HL-60 (cell line): ENCODE measurements around the gene NTRK2.

Experiments used
- GABPA ChIP-seq: IDR thresholded peaks from 2 replicates; pipeline ENCODE4 v1.6.1; 2012; ENCODE audit warnings: low read depth
- POLR2AphosphoS5 ChIP-seq: IDR thresholded peaks from 2 replicates; pipeline ENCODE4 v1.6.1; 2012; ENCODE audit warnings: low read depth
- SPI1 ChIP-seq: IDR thresholded peaks from 2 replicates; pipeline ENCODE4 v1.6.1; 2012; ENCODE audit warnings: low read depth, mild to moderate bottlenecking, borderline replicate concordance
- TF ChIP-seq, protein P1 (sequence below): IDR thresholded peaks from one replicate; pipeline ENCODE4 v1.5.1; 2011; ENCODE audit warnings: low read length, control low read depth, inconsistent platforms; ENCODE audit not compliant: insufficient read depth
- TF ChIP-seq, protein P2 (sequence below): IDR thresholded peaks from 2 replicates; pipeline ENCODE4 v1.6.1; 2012; ENCODE audit warnings: low read depth; ENCODE audit not compliant: insufficient replicate concordance

DNA sequence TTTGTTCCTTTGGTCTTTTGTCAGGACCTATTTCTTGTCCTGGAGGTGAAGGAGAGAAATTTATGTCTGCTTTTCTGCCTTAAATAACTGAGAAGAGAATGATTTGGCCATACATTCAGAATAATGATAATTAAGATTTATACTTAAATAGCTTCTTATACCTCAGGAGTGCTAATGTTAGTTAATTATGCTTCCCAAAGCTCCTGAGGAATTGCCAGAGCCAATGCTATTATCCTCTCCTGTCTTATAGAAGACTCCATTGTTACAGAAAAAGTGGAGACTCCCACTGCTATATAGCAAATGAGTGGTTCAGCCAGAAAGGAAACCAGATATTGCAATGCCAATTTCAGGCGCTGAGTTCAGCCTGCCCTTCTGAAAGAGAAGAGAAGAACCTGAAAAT lies 67.0 kb downstream of the NTRK2 start:
- TF ChIP-seq, protein P1, sequence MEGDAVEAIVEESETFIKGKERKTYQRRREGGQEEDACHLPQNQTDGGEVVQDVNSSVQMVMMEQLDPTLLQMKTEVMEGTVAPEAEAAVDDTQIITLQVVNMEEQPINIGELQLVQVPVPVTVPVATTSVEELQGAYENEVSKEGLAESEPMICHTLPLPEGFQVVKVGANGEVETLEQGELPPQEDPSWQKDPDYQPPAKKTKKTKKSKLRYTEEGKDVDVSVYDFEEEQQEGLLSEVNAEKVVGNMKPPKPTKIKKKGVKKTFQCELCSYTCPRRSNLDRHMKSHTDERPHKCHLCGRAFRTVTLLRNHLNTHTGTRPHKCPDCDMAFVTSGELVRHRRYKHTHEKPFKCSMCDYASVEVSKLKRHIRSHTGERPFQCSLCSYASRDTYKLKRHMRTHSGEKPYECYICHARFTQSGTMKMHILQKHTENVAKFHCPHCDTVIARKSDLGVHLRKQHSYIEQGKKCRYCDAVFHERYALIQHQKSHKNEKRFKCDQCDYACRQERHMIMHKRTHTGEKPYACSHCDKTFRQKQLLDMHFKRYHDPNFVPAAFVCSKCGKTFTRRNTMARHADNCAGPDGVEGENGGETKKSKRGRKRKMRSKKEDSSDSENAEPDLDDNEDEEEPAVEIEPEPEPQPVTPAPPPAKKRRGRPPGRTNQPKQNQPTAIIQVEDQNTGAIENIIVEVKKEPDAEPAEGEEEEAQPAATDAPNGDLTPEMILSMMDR, result no peak
- TF ChIP-seq SPI1 (no peak), GABPA (no peak), POLR2AphosphoS5 (no peak)
- TF ChIP-seq, protein P2, sequence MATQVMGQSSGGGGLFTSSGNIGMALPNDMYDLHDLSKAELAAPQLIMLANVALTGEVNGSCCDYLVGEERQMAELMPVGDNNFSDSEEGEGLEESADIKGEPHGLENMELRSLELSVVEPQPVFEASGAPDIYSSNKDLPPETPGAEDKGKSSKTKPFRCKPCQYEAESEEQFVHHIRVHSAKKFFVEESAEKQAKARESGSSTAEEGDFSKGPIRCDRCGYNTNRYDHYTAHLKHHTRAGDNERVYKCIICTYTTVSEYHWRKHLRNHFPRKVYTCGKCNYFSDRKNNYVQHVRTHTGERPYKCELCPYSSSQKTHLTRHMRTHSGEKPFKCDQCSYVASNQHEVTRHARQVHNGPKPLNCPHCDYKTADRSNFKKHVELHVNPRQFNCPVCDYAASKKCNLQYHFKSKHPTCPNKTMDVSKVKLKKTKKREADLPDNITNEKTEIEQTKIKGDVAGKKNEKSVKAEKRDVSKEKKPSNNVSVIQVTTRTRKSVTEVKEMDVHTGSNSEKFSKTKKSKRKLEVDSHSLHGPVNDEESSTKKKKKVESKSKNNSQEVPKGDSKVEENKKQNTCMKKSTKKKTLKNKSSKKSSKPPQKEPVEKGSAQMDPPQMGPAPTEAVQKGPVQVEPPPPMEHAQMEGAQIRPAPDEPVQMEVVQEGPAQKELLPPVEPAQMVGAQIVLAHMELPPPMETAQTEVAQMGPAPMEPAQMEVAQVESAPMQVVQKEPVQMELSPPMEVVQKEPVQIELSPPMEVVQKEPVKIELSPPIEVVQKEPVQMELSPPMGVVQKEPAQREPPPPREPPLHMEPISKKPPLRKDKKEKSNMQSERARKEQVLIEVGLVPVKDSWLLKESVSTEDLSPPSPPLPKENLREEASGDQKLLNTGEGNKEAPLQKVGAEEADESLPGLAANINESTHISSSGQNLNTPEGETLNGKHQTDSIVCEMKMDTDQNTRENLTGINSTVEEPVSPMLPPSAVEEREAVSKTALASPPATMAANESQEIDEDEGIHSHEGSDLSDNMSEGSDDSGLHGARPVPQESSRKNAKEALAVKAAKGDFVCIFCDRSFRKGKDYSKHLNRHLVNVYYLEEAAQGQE, result no peak
